ENCODE results near the gene TCHH.
A peak's percentile ranks its signal among the peaks of the same experiment; 100 is the strongest.
"Not testable (repeated sequence)": the region's sequence is repeated elsewhere in the genome, so short reads cannot be mapped to it uniquely, and the experiment has no call there.

Gene TCHH

GRCh38 chr1:152115344-152115743 is at the start of gene TCHH:
TSS of gene TCHH (minus strand) at chr1:152115444. CDS start at chr1:152114080, 1,364 bp downstream.
- DNase-seq: no peak
- in situ Hi-C loops (cut with HindIII; ENCODE audit: low pct_ligation_motif_present, low pct_unique_long_range_greater_than_20kb, low sequenced_read_pairs): no loop called here

GRCh38 chr1:152164517-152165136 is 49.4 kb upstream of the TCHH start:
- in situ Hi-C loops (cut with HindIII; ENCODE audit: low pct_ligation_motif_present, low pct_unique_long_range_greater_than_20kb, low sequenced_read_pairs): no loop called here
- no peak for DNase-seq

- in situ Hi-C loops (cut with HindIII; ENCODE audit: low pct_ligation_motif_present, low pct_unique_long_range_greater_than_20kb, low sequenced_read_pairs): no loop called here
- peak; percentile 95 for DNase-seq
Measured at GRCh38 chr1:152162792-152163463, 47.7 kb upstream of the TCHH start.

- no peak for DNase-seq
- in situ Hi-C loops (cut with HindIII; ENCODE audit: low pct_ligation_motif_present, low pct_unique_long_range_greater_than_20kb, low sequenced_read_pairs): no loop called here
Measured at GRCh38 chr1:152160576-152160975, 45.3 kb upstream of the TCHH start.

- no peak for DNase-seq
- in situ Hi-C loops (cut with HindIII; ENCODE audit: low pct_ligation_motif_present, low pct_unique_long_range_greater_than_20kb, low sequenced_read_pairs): no loop called here
Measured at GRCh38 chr1:152159144-152159543, 43.9 kb upstream of the TCHH start, which contains the start of gene RPTN. TSS of gene RPTN (minus strand) at chr1:152159228. CDS start at chr1:152157889, 1,339 bp downstream.

GRCh38 chr1:152153996-152154395 is 38.8 kb upstream of the TCHH start:
- in situ Hi-C loops (cut with HindIII; ENCODE audit: low pct_ligation_motif_present, low pct_unique_long_range_greater_than_20kb, low sequenced_read_pairs): no loop called here
- DNase-seq: no peak

- in situ Hi-C loops (cut with HindIII; ENCODE audit: low pct_ligation_motif_present, low pct_unique_long_range_greater_than_20kb, low sequenced_read_pairs): no loop called here
- no peak for DNase-seq
Measured at GRCh38 chr1:152151646-152152045, 36.4 kb upstream of the TCHH start.

- in situ Hi-C loops (cut with HindIII; ENCODE audit: low pct_ligation_motif_present, low pct_unique_long_range_greater_than_20kb, low sequenced_read_pairs): no loop called here
- DNase-seq: no peak
Measured at GRCh38 chr1:152148981-152149380, 33.7 kb upstream of the TCHH start.

GRCh38 chr1:152148051-152148450 is 32.8 kb upstream of the TCHH start:
- in situ Hi-C loops (cut with HindIII; ENCODE audit: low pct_ligation_motif_present, low pct_unique_long_range_greater_than_20kb, low sequenced_read_pairs): no loop called here
- peak; percentile 15 for DNase-seq

GRCh38 chr1:152145769-152146168 is 30.5 kb upstream of the TCHH start:
- in situ Hi-C loops (cut with HindIII; ENCODE audit: low pct_ligation_motif_present, low pct_unique_long_range_greater_than_20kb, low sequenced_read_pairs): no loop called here
- no peak for DNase-seq

GRCh38 chr1:152144674-152145183 is 29.5 kb upstream of the TCHH start:
- in situ Hi-C loops (cut with HindIII; ENCODE audit: low pct_ligation_motif_present, low pct_unique_long_range_greater_than_20kb, low sequenced_read_pairs): not testable (repeated sequence)

GRCh38 chr1:152143150-152143887 is 28.1 kb upstream of the TCHH start:
- no peak for DNase-seq
- in situ Hi-C loops (cut with HindIII; ENCODE audit: low pct_ligation_motif_present, low pct_unique_long_range_greater_than_20kb, low sequenced_read_pairs): no loop called here

More at GRCh38 chr1:152144674-152145183, 29.5 kb upstream of the TCHH start:
- DNase-seq: not testable (repeated sequence)

GRCh38 chr1:152141971-152142584 is 26.8 kb upstream of the TCHH start:
- DNase-seq: peak; percentile 83

GRCh38 chr1:152137215-152137614 is 22.0 kb upstream of the TCHH start:
- no peak for DNase-seq
- in situ Hi-C loops (cut with HindIII; ENCODE audit: low pct_ligation_motif_present, low pct_unique_long_range_greater_than_20kb, low sequenced_read_pairs): no loop called here

More at GRCh38 chr1:152141971-152142584, 26.8 kb upstream of the TCHH start:
- in situ Hi-C loops (cut with HindIII; ENCODE audit: low pct_ligation_motif_present, low pct_unique_long_range_greater_than_20kb, low sequenced_read_pairs): no loop called here

- DNase-seq: no peak
- in situ Hi-C loops (cut with HindIII; ENCODE audit: low pct_ligation_motif_present, low pct_unique_long_range_greater_than_20kb, low sequenced_read_pairs): no loop called here
Measured at GRCh38 chr1:152130186-152130585, 14.9 kb upstream of the TCHH start.

GRCh38 chr1:152127673-152128072 is 12.4 kb upstream of the TCHH start:
- in situ Hi-C loops (cut with HindIII; ENCODE audit: low pct_ligation_motif_present, low pct_unique_long_range_greater_than_20kb, low sequenced_read_pairs): no loop called here
- no peak for DNase-seq

- in situ Hi-C loops (cut with HindIII; ENCODE audit: low pct_ligation_motif_present, low pct_unique_long_range_greater_than_20kb, low sequenced_read_pairs): no loop called here
- no peak for DNase-seq
Measured at GRCh38 chr1:152125834-152126443, 10.7 kb upstream of the TCHH start.

GRCh38 chr1:152118915-152119314 is 3.7 kb upstream of the TCHH start:
- in situ Hi-C loops (cut with HindIII; ENCODE audit: low pct_ligation_motif_present, low pct_unique_long_range_greater_than_20kb, low sequenced_read_pairs): no loop called here
- no peak for DNase-seq
